T-helper 1 cell treated with Interleukin-12 subunit alpha and Interleukin-12 subunit beta and Interleukin-4 antibody, amounts not matched to agents 30 ng/mL and 1 ng/mL, for 36 hours (primary cell): ENCODE data around the gene TSPYL2. TPM values are rescaled to one million over a fixed set of nuclear protein-coding genes. Genes with fewer than 3 reads are reported as not detected.

Experiments used
- intact Hi-C: fragments of 100-400 bp; cut with micrococcal nuclease; formaldehyde crosslinking; loops from one replicate; pipeline ENCODE4 v1.15.1; 2024
- total RNA-seq: library from RNA; stranded (reverse); gene quantifications from 2 replicates; pipeline ENCODE4 v1.2.3, GENCODE V29; 2022

Gene TSPYL2
- total RNA-seq, 1 donor from 2014 or later = 20.9 TPM

- intact Hi-C loops = no loop called here
These were observed 33.3 kb downstream of the TSPYL2 start for GRCh38 chrX:53115550-53115874.

- intact Hi-C loops = no loop called here
These were observed 33.9 kb downstream of the TSPYL2 start for GRCh38 chrX:53116101-53116500.

GRCh38 chrX:53122013-53122412 is 39.8 kb downstream of the TSPYL2 start:
- intact Hi-C loops = no loop called here

GRCh38 chrX:53125506-53125905 is 43.3 kb downstream of the TSPYL2 start:
- intact Hi-C loops = no loop called here

- intact Hi-C loops = no loop called here
These were observed 44.2 kb downstream of the TSPYL2 start for GRCh38 chrX:53126377-53126776.

- intact Hi-C loops = no loop called here
These were observed 46.1 kb downstream of the TSPYL2 start for GRCh38 chrX:53128097-53128749.

- intact Hi-C loops = no loop called here
These were observed 51.2 kb downstream of the TSPYL2 start for GRCh38 chrX:53133400-53133799.

- intact Hi-C loops = no loop called here
These were observed 53.4 kb downstream of the TSPYL2 start for GRCh38 chrX:53135581-53135980.

Other genes starting within 250 kb of the TSPYL2 start
- not detected in 2 replicates for gene XAGE3, start 214.3 kb upstream of the TSPYL2 start, total RNA-seq
- gene FAM156B, start 185.0 kb upstream of the TSPYL2 start, total RNA-seq = 11.6 and 11.7 TPM in 2 replicates
- gene FAM156A, start 123.8 kb upstream of the TSPYL2 start, total RNA-seq = 22.2 and 22.6 TPM in 2 replicates
- not detected in 2 replicates for gene GPR173, start 33.6 kb upstream of the TSPYL2 start, total RNA-seq
- gene KANTR, start 11.8 kb downstream of the TSPYL2 start, total RNA-seq = 8.6 and 9.0 TPM in 2 replicates
- gene KDM5C, start 142.8 kb downstream of the TSPYL2 start, total RNA-seq = 97.3 and 104 TPM in 2 replicates
- gene IQSEC2, start 199.2 kb downstream of the TSPYL2 start, total RNA-seq = 0.20 and 0.29 TPM in 2 replicates